CD14-positive monocyte (primary cell): Measurements from ENCODE around the gene NTN4. TPM values are rescaled to one million over a fixed set of nuclear protein-coding genes. Genes with fewer than 3 reads are reported as not detected.

ENCODE experiments used
- DNase-seq, 3 donors: peaks; one replicate each; pipeline ENCODE4 v3.0.0-alpha.2; 2011 to 2022
- H2AFZ ChIP-seq: 2 replicates; pipeline ENCODE4 v1.6.0; 2012; ENCODE audit warnings: mild to moderate bottlenecking, low read depth, low read length, inconsistent platforms; ENCODE audit not compliant: insufficient read depth, poor library complexity, severe bottlenecking
- H3K27ac ChIP-seq, 2 donors: 1 replicate in 1 of 2; 2 replicates in 1 of 2; pipeline ENCODE4 v1.5.1; 2012 to 2013; ENCODE audit warnings: low read length in 2 of 2, control low read depth in 1 of 2, inconsistent platforms in 1 of 2, low read depth in 1 of 2, mild to moderate bottlenecking in 1 of 2
- H3K27me3 ChIP-seq, 2 donors: one replicate each; pipeline versions ENCODE4 v1.6.0 to v1.6.1; 2011 to 2013; ENCODE audit warnings: low read length in 2 of 2; ENCODE audit not compliant: control insufficient read depth in 2 of 2, insufficient read depth in 2 of 2
- H3K36me3 ChIP-seq, 2 donors: replicated peaks in 1 of 2; 1 replicate in 1 of 2; 2 replicates in 1 of 2; pipeline versions ENCODE4 v1.5.1 to v1.6.1; 2012 to 2013; ENCODE audit warnings: low read length in 2 of 2, control low read depth in 1 of 2, inconsistent platforms in 1 of 2, mild to moderate bottlenecking in 1 of 2; ENCODE audit not compliant: insufficient read depth in 2 of 2, control insufficient read depth in 1 of 2
- H3K4me1 ChIP-seq, 2 donors: 1 replicate in 1 of 2; 2 replicates in 1 of 2; pipeline versions ENCODE4 v1.5.1 to v1.6.1; 2012 to 2013; ENCODE audit warnings: low read length in 2 of 2, control low read depth in 1 of 2, inconsistent platforms in 1 of 2, mild to moderate bottlenecking in 1 of 2, moderate library complexity in 1 of 2; ENCODE audit not compliant: insufficient read depth in 2 of 2, control insufficient read depth in 1 of 2
- H3K4me2 ChIP-seq: replicated peaks from 2 replicates; pipeline ENCODE3; 2012; ENCODE audit warnings: low read length, moderate library complexity, mild to moderate bottlenecking; ENCODE audit not compliant: poor library complexity, severe bottlenecking; ENCODE audit errors: extremely low read depth
- H3K4me3 ChIP-seq, 3 experiments: fragments of 200-600 bp in 1 of 3; sonication (generic) in 1 of 3; replicated peaks in 1 of 3; 1 replicate in 2 of 3; 2 replicates in 1 of 3; pipeline ENCODE4 v1.5.1; 2011 to 2013; ENCODE audit warnings: low read length in 3 of 3, mild to moderate bottlenecking in 3 of 3, control low read depth in 2 of 3, low read depth in 2 of 3, inconsistent platforms in 1 of 3, moderate library complexity in 1 of 3
- H3K79me2 ChIP-seq: 2 replicates; pipeline ENCODE4 v1.6.0; 2012; ENCODE audit warnings: mild to moderate bottlenecking, control low read depth, inconsistent platforms, low read length, moderate library complexity; ENCODE audit not compliant: insufficient read depth
- H3K9ac ChIP-seq: 2 replicates; pipeline ENCODE4 v1.6.0; 2017; ENCODE audit warnings: low read length, mild to moderate bottlenecking; ENCODE audit not compliant: insufficient read depth, poor library complexity, severe bottlenecking
- H3K9me3 ChIP-seq, 2 donors: replicated peaks in 1 of 2; 1 replicate in 1 of 2; 2 replicates in 1 of 2; pipeline versions ENCODE4 v1.5.1 to v1.6.1; 2012 to 2013; ENCODE audit warnings: low read length in 2 of 2, control low read depth in 1 of 2; ENCODE audit not compliant: control insufficient read depth in 1 of 2, insufficient read depth in 1 of 2
- H4K20me1 ChIP-seq: 2 replicates; pipeline ENCODE4 v1.6.0; 2012; ENCODE audit warnings: mild to moderate bottlenecking, low read length, control low read depth, moderate library complexity; ENCODE audit not compliant: insufficient read depth
- H3K27ac Mint-ChIP-seq, 7 donors: one replicate each; pipeline ENCODE4 v1.8.0; 2020; ENCODE audit warnings: mild to moderate bottlenecking in 7 of 7, mixed read lengths in 7 of 7, moderate library complexity in 6 of 7, inconsistent platforms in 2 of 7
- H3K27me3 Mint-ChIP-seq, 3 donors: one replicate each; pipeline ENCODE4 v1.8.0; 2021 to 2022; ENCODE audit warnings: low read depth in 3 of 3, mild to moderate bottlenecking in 3 of 3, mixed read lengths in 3 of 3, moderate library complexity in 3 of 3, inconsistent platforms in 1 of 3
- H3K36me3 Mint-ChIP-seq, 2 donors: one replicate each; pipeline ENCODE4 v1.8.0; 2020; ENCODE audit warnings: mixed read lengths in 2 of 2, inconsistent platforms in 1 of 2, mild to moderate bottlenecking in 1 of 2
- H3K4me1 Mint-ChIP-seq: one replicate; pipeline ENCODE4 v1.8.0; 2020; ENCODE audit warnings: mild to moderate bottlenecking, mixed read lengths
- H3K4me3 Mint-ChIP-seq, 2 donors: one replicate each; pipeline ENCODE4 v1.8.0; 2020; ENCODE audit warnings: mild to moderate bottlenecking in 2 of 2, mixed read lengths in 2 of 2, moderate library complexity in 1 of 2
- H3K9me3 Mint-ChIP-seq, 7 donors: one replicate each; pipeline ENCODE4 v1.8.0; 2020 to 2022; ENCODE audit warnings: mixed read lengths in 7 of 7, mild to moderate bottlenecking in 6 of 7, moderate library complexity in 6 of 7, inconsistent platforms in 2 of 7
- whole genome bisulfite sequencing: methylation state at CpG from one replicate; pipeline ENCODE4 v1.1.5; 2013; ENCODE audit warnings: missing lambda C conversion rate; ENCODE audit not compliant: insufficient coverage; 5-methylcytosine and 5-hydroxymethylcytosine counted together
- intact Hi-C, 2 donors: fragments of 100-400 bp; cut with micrococcal nuclease; formaldehyde crosslinking; loops; one replicate each; pipeline versions ENCODE4 v1.15.0 to v1.15.1; 2023
- polyA plus RNA-seq, 3 donors: library from polyadenylated mRNA; depleted of rRNA in 1 of 3; unstranded in 2 of 3; stranded (reverse) in 1 of 3; fragments of 300-500 nt in 2 of 3; fragments of >200 nt in 1 of 3; fragmentation: Illumina TruSeq in 2 of 3; gene quantifications; 1 replicate in 2 of 3; 2 replicates in 1 of 3; pipeline ENCODE4 v1.2.3, GENCODE V29; 2012 to 2021
- TF ChIP-seq, protein P1 (sequence below): fragments of 200-600 bp; IDR thresholded peaks from one replicate; pipeline ENCODE4 v1.8.0; 2022; ENCODE audit warnings: antibody characterized with exemption, mild to moderate bottlenecking

Gene NTN4
- polyA plus RNA-seq, 3 donors, result not detected

DNA sequence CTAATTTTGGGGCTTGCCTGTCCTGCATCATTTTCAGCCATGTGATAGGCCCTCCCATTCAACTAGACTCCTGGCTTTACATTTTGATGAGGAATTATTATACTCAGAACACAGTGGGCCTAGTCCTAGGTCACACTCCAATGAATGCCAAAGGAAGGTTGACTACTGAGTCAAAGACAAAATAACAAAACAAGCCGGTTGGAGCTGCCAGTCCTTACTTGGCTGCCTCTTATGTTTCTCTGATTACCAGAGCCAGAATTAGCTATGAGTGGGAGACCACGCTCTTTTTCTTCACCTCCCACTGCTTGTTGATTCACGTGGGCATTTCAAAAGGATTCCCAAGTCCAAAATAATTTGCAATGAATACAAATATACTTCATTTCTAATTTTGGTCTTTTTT is 161.2 kb downstream of the NTN4 start:
- no peaks in the 10 kb centered on the region for H3K36me3 ChIP-seq
- H3K27ac ChIP-seq, result no peak overlapping the region
- TF ChIP-seq, protein P1, sequence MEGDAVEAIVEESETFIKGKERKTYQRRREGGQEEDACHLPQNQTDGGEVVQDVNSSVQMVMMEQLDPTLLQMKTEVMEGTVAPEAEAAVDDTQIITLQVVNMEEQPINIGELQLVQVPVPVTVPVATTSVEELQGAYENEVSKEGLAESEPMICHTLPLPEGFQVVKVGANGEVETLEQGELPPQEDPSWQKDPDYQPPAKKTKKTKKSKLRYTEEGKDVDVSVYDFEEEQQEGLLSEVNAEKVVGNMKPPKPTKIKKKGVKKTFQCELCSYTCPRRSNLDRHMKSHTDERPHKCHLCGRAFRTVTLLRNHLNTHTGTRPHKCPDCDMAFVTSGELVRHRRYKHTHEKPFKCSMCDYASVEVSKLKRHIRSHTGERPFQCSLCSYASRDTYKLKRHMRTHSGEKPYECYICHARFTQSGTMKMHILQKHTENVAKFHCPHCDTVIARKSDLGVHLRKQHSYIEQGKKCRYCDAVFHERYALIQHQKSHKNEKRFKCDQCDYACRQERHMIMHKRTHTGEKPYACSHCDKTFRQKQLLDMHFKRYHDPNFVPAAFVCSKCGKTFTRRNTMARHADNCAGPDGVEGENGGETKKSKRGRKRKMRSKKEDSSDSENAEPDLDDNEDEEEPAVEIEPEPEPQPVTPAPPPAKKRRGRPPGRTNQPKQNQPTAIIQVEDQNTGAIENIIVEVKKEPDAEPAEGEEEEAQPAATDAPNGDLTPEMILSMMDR, result no peak
- DNase-seq, result no peak
- H3K4me1 ChIP-seq, result peaks cover 0 to 3% of the 10 kb centered on the region in 2 donors
- intact Hi-C loops, result no loop called here
- no peak overlapping the region for H3K4me3 ChIP-seq
- no peak overlapping the region for H3K9ac ChIP-seq
- Mint-ChIP-seq H3K4me3 (no peak overlapping the region), H3K27me3 (peaks cover 0 to 3% (median 0%) of the 10 kb centered on the region in 3 donors), H3K36me3 (no peaks in the 10 kb centered on the region), H3K4me1 (peaks cover 4% of the 10 kb centered on the region), H3K27ac (no peak overlapping the region), H3K9me3 (peaks cover 0 to 1% (median 0%) of the 10 kb centered on the region in 7 donors)
- H3K4me2 ChIP-seq, result no peak overlapping the region
- no peaks in the 10 kb centered on the region for H3K9me3 ChIP-seq
- WGBS, result 40% methylated on average over 1 of the region's 3 CpGs
- no peaks in the 10 kb centered on the region for H4K20me1 ChIP-seq
- H2AFZ ChIP-seq, result no peak overlapping the region
- no peaks in the 10 kb centered on the region for H3K79me2 ChIP-seq
- no peaks in the 10 kb centered on the region for H3K27me3 ChIP-seq

DNA sequence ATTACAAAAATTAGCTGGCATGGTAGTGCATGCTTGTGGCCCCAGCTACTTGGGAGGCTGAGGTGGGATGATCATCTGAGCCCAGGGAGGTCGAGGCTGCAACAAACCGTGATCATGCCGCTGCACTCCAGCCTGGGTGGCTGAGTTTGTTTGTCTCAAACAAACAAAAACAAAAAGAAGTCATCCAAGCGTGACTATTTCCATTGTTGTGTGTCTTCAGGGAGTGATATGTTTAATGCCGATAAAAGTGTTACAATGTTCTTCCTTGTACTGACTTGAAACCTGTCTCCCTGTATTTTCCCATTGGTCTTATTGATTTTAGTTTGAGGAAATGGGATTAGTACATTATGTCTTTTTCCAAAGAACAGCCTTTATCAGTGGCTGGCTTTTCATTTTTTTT is 163.7 kb downstream of the NTN4 start:
- no peak for DNase-seq
- TF ChIP-seq, protein P1, result no peak
- Histone ChIP-seq H2AFZ (no peak overlapping the region), H3K27me3 (no peaks in the 10 kb centered on the region), H3K36me3 (no peaks in the 10 kb centered on the region), H3K4me2 (no peak overlapping the region), H4K20me1 (no peaks in the 10 kb centered on the region), H3K9ac (no peak overlapping the region), H3K27ac (no peak overlapping the region), H3K4me3 (no peak overlapping the region), H3K9me3 (no peaks in the 10 kb centered on the region), H3K4me1 (no peaks in the 10 kb centered on the region), H3K79me2 (no peaks in the 10 kb centered on the region)
- Mint-ChIP-seq H3K4me1 (no peaks in the 10 kb centered on the region), H3K9me3 (peaks cover 0 to 2% (median 0%) of the 10 kb centered on the region in 7 donors), H3K36me3 (no peaks in the 10 kb centered on the region), H3K4me3 (no peak overlapping the region), H3K27ac (no peak overlapping the region), H3K27me3 (peaks cover 2 to 6% (median 4%) of the 10 kb centered on the region in 3 donors)
- WGBS, result 91% methylated on average over 3 of the region's 5 CpGs
- intact Hi-C loops, result no loop called here
